BJ (cell line): ENCODE measurements around the gene SIK2. TPM values are rescaled to one million over a fixed set of nuclear protein-coding genes. Genes with fewer than 3 reads are reported as not detected.

Source experiments
- CTCF ChIA-PET: fragments of 350-600 bp; formaldehyde crosslinking; extraction: SDS; loops from one replicate; lab custom pipeline; 2021; ENCODE audit warnings: antibody characterized with exemption, inconsistent platforms; lab: Yijun Ruan, JAX
- POLR2A ChIA-PET: fragments of 300-600 bp; sonication (Branson Sonifier 250); formaldehyde crosslinking; extraction: SDS; loops from one replicate; lab custom pipeline; 2021; ENCODE audit warnings: antibody characterized with exemption; lab: Charles Lee
- DNase-seq: peaks from one replicate; pipeline ENCODE4 v3.0.0-alpha.2; 2011; ENCODE audit warnings: low read depth
- H3K27me3 ChIP-seq: 2 replicates; pipeline ENCODE4 v1.6.0; 2011; ENCODE audit warnings: low read length; ENCODE audit not compliant: control insufficient read depth, insufficient read depth
- H3K36me3 ChIP-seq: 2 replicates; pipeline ENCODE4 v1.5.1; 2011; ENCODE audit warnings: low read length; ENCODE audit not compliant: control insufficient read depth, insufficient read depth
- H3K4me3 ChIP-seq: 2 replicates; pipeline ENCODE4 v1.5.1; 2011; ENCODE audit warnings: low read depth, mild to moderate bottlenecking, control low read depth, low read length
- CTCF ChIP-seq: IDR thresholded peaks from 2 replicates; pipeline ENCODE4 v1.5.1; 2011; ENCODE audit warnings: low read depth, mild to moderate bottlenecking, control low read depth, inconsistent platforms, low read length, moderate library complexity; ENCODE audit not compliant: insufficient read depth
- polyA plus RNA-seq: library from polyadenylated mRNA; depleted of rRNA; stranded (reverse); fragments of >200 nt; gene quantifications from 2 replicates; pipeline ENCODE4 v1.2.3, GENCODE V29; 2011

SIK2 gene
- polyA plus RNA-seq, 1 experiment, result 24.2 TPM

DNA sequence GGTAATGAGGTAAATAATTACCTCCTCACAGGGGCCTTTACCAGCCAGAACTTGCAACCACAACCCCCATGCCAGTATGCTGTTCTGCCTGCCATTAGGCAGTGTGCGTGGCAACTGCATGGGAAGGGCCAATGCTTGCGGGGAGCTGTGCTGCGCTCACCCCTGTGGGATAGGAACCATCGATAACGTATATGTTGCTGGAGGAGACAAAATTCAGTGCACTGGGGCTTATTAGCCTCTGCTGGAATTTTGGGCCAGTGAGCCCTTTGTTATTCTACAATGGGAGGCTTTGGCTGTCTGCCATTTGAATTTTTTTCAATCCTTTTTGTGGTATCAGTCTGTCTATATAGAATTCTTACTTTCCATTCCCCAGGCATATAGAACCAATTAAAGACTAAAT is 116.6 kb downstream of the SIK2 start:
- no peak for DNase-seq
- H3K36me3 ChIP-seq, result peaks cover 16% of the 10 kb centered on the region
- TF ChIP-seq CTCF, result no peak
- no peaks in the 10 kb centered on the region for H3K27me3 ChIP-seq
- CTCF ChIA-PET, result interaction anchor here (1.3 to 1.6 kb wide), 2 partner anchors 8 to 10 kb away, joined by 3 to 5 read pairs; no protein-coding TSS in a partner anchor
- no peak overlapping the region for H3K4me3 ChIP-seq
- POLR2A ChIA-PET, result no interaction called here

DNA sequence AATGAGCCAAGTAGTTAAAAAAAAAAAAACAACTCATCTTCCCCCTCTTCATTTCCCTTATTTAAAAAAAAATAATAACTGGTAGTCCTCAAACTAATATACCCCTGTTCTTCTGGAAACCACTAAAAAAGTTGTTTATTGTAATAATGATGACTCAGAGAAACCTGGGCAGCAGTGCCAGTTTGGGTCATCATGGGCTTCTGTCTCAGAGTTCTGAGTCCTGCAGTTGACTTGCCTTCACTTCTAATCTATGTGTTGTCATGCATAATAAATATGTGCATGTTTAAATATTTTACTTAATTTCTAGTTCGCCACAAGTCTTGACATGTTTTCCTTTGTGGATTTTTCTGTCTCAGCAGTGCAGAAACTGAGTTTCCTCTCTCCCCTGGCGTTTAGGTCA is 117.1 kb downstream of the SIK2 start:
- H3K27me3 ChIP-seq, result no peaks in the 10 kb centered on the region
- no peak for DNase-seq
- no peak for TF ChIP-seq CTCF
- H3K4me3 ChIP-seq, result no peak overlapping the region
- ChIA-PET POLR2A (no interaction called here), CTCF (interaction anchor here (1.3 to 2.0 kb wide), 3 partner anchors 9 to 115 kb away, joined by 3 to 6 read pairs (median 5); no protein-coding TSS in a partner anchor)
- peaks cover 19% of the 10 kb centered on the region for H3K36me3 ChIP-seq

- ChIA-PET CTCF (interaction anchor here (0.6 to 2.0 kb wide), 3 partner anchors 41 to 122 kb away, joined by 3 to 6 read pairs (median 4); no protein-coding TSS in a partner anchor), POLR2A (no interaction called here)
- TF ChIP-seq CTCF, result no peak
- Histone ChIP-seq H3K27me3 (no peaks in the 10 kb centered on the region), H3K36me3 (peaks cover 24% of the 10 kb centered on the region), H3K4me3 (no peak overlapping the region)
- DNase-seq, result no peak
Measured at GRCh38 chr11:111720801-111721494, 118.7 kb downstream of the SIK2 start.

DNA sequence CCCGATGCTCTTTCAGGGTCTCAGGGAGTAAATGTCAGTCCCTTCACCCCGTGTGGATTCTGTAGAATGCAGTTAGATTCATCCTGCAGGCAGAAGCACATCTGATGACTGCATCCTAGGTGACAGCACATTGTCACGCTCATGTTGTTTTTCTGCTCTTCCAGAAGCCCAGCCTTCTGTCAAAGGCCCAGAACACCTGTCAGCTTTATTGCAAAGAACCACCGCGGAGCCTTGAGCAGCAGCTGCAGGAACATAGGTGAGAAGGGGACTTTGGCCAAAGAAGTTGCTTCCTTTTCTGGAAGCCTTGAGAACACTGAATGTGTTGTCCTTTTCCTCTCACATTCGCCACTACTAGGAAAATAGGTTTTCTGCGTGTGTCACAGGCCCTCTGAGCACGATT is 120.3 kb downstream of the SIK2 start:
- no peak for TF ChIP-seq CTCF
- CTCF ChIA-PET, result no interaction called here
- DNase-seq, result no peak
- Histone ChIP-seq H3K36me3 (peaks cover 28% of the 10 kb centered on the region), H3K27me3 (no peaks in the 10 kb centered on the region), H3K4me3 (no peak overlapping the region)
- POLR2A ChIA-PET, result no interaction called here

DNA sequence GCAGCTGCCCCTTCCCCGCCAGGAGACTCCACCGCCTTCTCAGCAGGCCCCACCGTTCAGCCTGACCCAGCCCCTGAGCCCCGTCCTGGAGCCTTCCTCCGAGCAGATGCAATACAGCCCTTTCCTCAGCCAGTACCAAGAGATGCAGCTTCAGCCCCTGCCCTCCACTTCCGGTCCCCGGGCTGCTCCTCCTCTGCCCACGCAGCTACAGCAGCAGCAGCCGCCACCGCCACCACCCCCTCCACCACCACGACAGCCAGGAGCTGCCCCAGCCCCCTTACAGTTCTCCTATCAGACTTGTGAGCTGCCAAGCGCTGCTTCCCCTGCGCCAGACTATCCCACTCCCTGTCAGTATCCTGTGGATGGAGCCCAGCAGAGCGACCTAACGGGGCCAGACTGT is 121.3 kb downstream of the SIK2 start:
- Histone ChIP-seq H3K4me3 (no peak overlapping the region), H3K36me3 (peaks cover 28% of the 10 kb centered on the region), H3K27me3 (no peaks in the 10 kb centered on the region)
- no peak for TF ChIP-seq CTCF
- ChIA-PET CTCF (interaction anchor here (1.0 to 1.3 kb wide), 3 partner anchors 11 to 118 kb away, joined by 3 read pairs; no protein-coding TSS in a partner anchor), POLR2A (no interaction called here)
- no peak for DNase-seq
